Osteoblast (primary cell): Measurements from ENCODE around the gene MYO18B. TPM values are rescaled to one million over a fixed set of nuclear protein-coding genes. Genes with fewer than 3 reads are reported as not detected.

Experiments used
- DNase-seq: peaks from one replicate; pipeline ENCODE4 v3.0.0; 2011; ENCODE audit warnings: low spot score, mixed read lengths; ENCODE audit not compliant: insufficient read length; ENCODE audit errors: missing footprints
- H2AFZ ChIP-seq: 2 replicates; pipeline ENCODE4 v1.6.0; 2011; ENCODE audit warnings: mild to moderate bottlenecking, low read length
- H3K27ac ChIP-seq: 2 replicates; pipeline ENCODE4 v1.5.1; 2011; ENCODE audit warnings: mild to moderate bottlenecking, low read depth, low read length, moderate library complexity
- H3K27me3 ChIP-seq: 2 replicates; pipeline ENCODE4 v1.6.0; 2012; ENCODE audit warnings: mild to moderate bottlenecking, control low read depth, inconsistent platforms, low read length, moderate library complexity; ENCODE audit not compliant: insufficient read depth
- H3K36me3 ChIP-seq: 2 replicates; pipeline ENCODE4 v1.5.1; 2011; ENCODE audit warnings: mild to moderate bottlenecking, low read length, control low read depth, moderate library complexity; ENCODE audit not compliant: insufficient read depth
- H3K4me1 ChIP-seq: 2 replicates; pipeline ENCODE4 v1.5.1; 2011; ENCODE audit warnings: mild to moderate bottlenecking, low read length, control low read depth, moderate library complexity; ENCODE audit not compliant: insufficient read depth
- H3K4me2 ChIP-seq: 2 replicates; pipeline ENCODE4 v1.6.0; 2011; ENCODE audit warnings: mild to moderate bottlenecking, low read length; ENCODE audit not compliant: insufficient read depth
- H3K4me3 ChIP-seq: fragments of 200-600 bp; sonication (generic); 3 replicates; pipeline ENCODE4 v1.5.1; 2012; ENCODE audit warnings: mild to moderate bottlenecking, low read length, inconsistent platforms; ENCODE audit not compliant: insufficient read depth
- H3K79me2 ChIP-seq: 2 replicates; pipeline ENCODE4 v1.6.0; 2012; ENCODE audit warnings: mild to moderate bottlenecking, low read length, control low read depth, inconsistent platforms; ENCODE audit not compliant: insufficient read depth
- H3K9me3 ChIP-seq: 2 replicates; pipeline ENCODE4 v1.5.1; 2011; ENCODE audit warnings: low read depth, low read length, control low read depth
- H4K20me1 ChIP-seq: 2 replicates; pipeline ENCODE4 v1.6.0; 2012; ENCODE audit warnings: mild to moderate bottlenecking, low read length, control low read depth; ENCODE audit not compliant: insufficient read depth
- CTCF ChIP-seq: IDR thresholded peaks from 2 replicates; pipeline ENCODE4 v1.5.1; 2011; ENCODE audit warnings: mild to moderate bottlenecking, low read depth, low read length, moderate library complexity; ENCODE audit errors: extremely low read depth
- total RNA-seq: library from RNA; depleted of rRNA; stranded (reverse); fragments of >200 nt; gene quantifications from 2 replicates; pipeline ENCODE4 v1.2.3, GENCODE V29; 2012

The MYO18B gene
- total RNA-seq, 1 donor, result under 0.01 TPM

GRCh38 chr22:25990940-25991339 lies 249.0 kb downstream of the MYO18B start:
- TF ChIP-seq CTCF, result no peak
- no peak overlapping the region for H3K27ac ChIP-seq
- no peak overlapping the region for H3K4me3 ChIP-seq
- H2AFZ ChIP-seq, result no peak overlapping the region
- H3K27me3 ChIP-seq, result no peaks in the 10 kb centered on the region
- H4K20me1 ChIP-seq, result no peaks in the 10 kb centered on the region
- no peaks in the 10 kb centered on the region for H3K79me2 ChIP-seq
- H3K36me3 ChIP-seq, result no peaks in the 10 kb centered on the region
- DNase-seq, result no peak
- H3K4me1 ChIP-seq, result no peaks in the 10 kb centered on the region
- H3K9me3 ChIP-seq, result no peaks in the 10 kb centered on the region
- no peak overlapping the region for H3K4me2 ChIP-seq

- Histone ChIP-seq H3K4me3 (no peak overlapping the region), H3K36me3 (no peaks in the 10 kb centered on the region), H3K79me2 (no peaks in the 10 kb centered on the region), H3K9me3 (no peaks in the 10 kb centered on the region), H3K27ac (no peak overlapping the region), H3K4me1 (no peaks in the 10 kb centered on the region), H3K4me2 (no peak overlapping the region), H3K27me3 (no peaks in the 10 kb centered on the region), H2AFZ (no peak overlapping the region), H4K20me1 (no peaks in the 10 kb centered on the region)
- peak; percentile 15 for DNase-seq
- no peak for TF ChIP-seq CTCF
Observed at GRCh38 chr22:25992331-25992730, 250.3 kb downstream of the MYO18B start.

- Histone ChIP-seq H3K4me1 (no peaks in the 10 kb centered on the region), H3K9me3 (no peaks in the 10 kb centered on the region), H4K20me1 (no peaks in the 10 kb centered on the region), H3K36me3 (no peaks in the 10 kb centered on the region), H3K79me2 (no peaks in the 10 kb centered on the region), H3K27ac (no peak overlapping the region), H2AFZ (no peak overlapping the region), H3K4me3 (no peak overlapping the region), H3K4me2 (no peak overlapping the region), H3K27me3 (no peaks in the 10 kb centered on the region)
- no peak for TF ChIP-seq CTCF
- DNase-seq, result no peak
Observed at GRCh38 chr22:25996669-25997068, 254.7 kb downstream of the MYO18B start.

GRCh38 chr22:25997886-25998775 lies 256.1 kb downstream of the MYO18B start:
- Histone ChIP-seq H3K36me3 (no peaks in the 10 kb centered on the region), H2AFZ (no peak overlapping the region), H3K27ac (no peak overlapping the region), H3K4me3 (no peak overlapping the region), H3K27me3 (no peaks in the 10 kb centered on the region), H3K79me2 (no peaks in the 10 kb centered on the region), H3K9me3 (no peaks in the 10 kb centered on the region), H3K4me1 (no peaks in the 10 kb centered on the region), H4K20me1 (no peaks in the 10 kb centered on the region), H3K4me2 (no peak overlapping the region)
- DNase-seq, result no peak
- no peak for TF ChIP-seq CTCF
